Inflammatory macrophage treated with lipopolysaccharide for 4 hours (primary cell): ENCODE measurements around the gene KIAA1328.
"Not testable (repeated sequence)": the region's sequence is repeated elsewhere in the genome, so short reads cannot be mapped to it uniquely, and the experiment has no call there.

Experiments used
- DNase-seq: peaks from one replicate; pipeline ENCODE4 v3.0.0-alpha.2; 2020

Gene KIAA1328

DNA sequence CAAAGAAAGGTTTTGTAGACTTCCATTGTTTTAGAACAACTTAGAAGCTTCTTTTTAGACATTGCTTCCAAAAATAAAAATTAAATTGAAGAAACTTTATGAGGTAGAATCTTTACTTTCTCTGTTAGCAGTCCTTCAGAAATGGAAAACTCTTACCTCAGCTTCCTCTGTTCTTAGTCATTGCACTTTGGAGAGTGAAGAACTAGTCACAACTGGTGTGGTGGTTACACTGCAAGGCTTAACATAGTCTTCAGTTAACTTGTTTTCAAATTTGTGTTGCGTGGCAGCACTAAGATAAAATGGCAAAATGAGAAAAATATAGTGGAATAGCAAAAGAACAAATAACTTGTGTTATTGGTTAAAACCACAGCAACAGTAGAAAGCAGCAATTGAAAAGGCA, 332.6 kb downstream of the KIAA1328 start:
- DNase-seq: no peak

DNA sequence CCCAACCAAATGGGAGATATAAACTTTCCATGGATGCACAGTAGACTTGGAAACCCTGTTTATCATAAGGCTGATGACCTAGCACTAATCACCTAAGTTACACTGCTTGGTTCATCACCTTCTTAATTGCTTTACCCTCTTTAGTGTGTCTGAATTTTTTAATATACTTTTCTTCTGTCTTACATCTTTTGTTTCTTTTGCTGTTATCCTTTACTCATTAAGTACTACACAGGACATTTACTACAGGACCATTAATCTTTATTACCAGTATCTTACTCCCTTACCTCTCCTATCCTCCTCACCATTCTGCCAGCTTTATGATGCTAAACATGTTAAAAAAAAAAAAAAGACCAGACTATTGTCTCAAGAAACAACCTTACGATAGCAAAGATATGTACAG, 333.6 kb downstream of the KIAA1328 start:
- no peak for DNase-seq

DNA sequence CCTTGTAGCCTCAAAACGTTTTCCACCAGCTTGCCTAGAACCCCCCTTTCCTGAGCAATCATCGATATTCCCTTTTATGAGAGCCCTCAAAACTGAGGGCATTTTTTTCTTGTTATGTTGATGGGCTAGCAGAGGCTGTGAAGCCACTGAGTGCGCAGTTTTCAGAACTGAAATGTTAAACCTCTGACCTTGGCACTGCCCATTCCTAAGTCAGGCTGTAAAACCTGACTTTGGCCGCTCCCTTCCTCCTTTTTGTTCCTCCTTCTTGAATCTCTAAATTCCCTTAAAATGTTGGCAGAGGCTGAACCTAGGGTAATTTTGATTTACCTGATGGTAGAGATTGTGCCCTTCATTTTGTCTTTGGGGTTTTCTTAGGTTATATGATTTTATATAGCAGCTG, 334.2 kb downstream of the KIAA1328 start:
- no peak for DNase-seq

DNA sequence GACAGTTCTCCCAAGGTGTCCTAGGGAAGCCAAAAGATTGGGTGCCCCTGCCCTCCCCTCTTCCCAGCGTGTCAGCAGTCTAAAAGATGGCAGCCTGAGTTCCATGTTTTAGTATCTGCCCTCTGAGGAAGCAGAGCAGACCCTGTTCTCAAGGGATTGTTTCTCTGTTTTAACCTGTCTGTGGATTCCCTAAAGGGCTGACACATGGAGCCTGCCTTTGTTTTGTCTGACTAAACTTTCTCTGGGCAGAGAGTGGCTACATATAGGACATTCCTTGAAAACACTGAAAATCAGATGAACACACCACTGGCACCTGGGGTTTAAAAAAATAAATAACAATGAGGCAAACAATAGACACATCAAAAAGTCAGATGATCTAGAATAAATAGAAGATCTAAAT, 337.6 kb downstream of the KIAA1328 start:
- no peak for DNase-seq

DNA sequence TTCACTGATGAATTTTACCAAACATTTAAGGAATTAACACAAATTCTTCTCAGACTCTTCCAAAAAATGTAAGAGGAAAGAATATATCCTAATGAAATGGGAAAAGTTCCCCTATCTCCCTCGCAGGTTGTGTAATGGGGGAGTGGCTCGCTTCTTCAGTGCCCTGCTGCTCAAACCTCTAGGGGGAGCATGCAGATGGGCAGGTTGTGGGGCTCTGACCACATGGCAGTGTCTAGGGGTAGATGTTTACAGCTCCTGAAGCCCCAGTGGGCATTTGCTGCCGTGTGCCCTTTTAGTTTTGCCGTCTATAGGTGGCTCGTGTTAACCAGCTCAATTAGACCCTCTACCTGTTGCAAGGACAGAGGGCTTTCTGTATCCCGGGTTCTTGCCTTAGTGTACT, 338.0 kb downstream of the KIAA1328 start:
- not testable (repeated sequence) for DNase-seq

DNA sequence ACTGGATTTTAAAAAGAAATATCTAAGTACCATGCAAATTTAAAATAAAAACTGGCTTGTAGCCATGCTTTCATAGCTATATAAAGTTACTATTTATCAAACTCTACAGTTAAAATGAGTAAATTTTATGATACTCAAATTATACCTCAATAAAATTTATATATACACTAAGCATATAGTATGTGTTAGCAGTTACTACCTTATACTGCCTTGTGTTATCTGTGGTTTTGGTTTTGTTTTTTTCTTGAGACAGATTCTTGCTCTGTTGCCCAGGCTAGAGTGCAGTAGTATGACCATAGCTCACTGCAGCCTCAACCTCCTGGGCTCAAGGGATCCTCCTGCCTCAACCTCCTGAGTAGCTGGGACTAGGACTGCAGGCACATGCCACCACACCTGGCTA, 342.1 kb downstream of the KIAA1328 start:
- no peak for DNase-seq

DNA sequence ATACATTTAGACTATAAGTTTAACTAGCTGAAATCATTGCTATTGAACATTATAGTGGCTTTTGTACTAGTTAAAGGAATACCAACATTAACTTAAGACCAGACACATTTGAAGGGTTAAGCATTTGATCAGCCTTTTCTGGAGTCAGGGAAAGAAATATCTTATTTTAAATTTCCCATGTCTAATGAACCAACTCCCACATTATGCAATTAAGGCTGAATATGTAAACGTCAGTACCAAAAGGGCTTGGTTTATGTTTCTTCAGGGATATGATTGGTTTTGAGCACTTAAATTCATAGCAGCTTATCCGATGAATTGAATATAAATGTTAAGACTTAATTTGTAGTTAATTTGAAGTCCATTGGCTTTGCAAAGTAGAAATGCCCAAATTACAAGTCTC, 344.5 kb downstream of the KIAA1328 start:
- no peak for DNase-seq

DNA sequence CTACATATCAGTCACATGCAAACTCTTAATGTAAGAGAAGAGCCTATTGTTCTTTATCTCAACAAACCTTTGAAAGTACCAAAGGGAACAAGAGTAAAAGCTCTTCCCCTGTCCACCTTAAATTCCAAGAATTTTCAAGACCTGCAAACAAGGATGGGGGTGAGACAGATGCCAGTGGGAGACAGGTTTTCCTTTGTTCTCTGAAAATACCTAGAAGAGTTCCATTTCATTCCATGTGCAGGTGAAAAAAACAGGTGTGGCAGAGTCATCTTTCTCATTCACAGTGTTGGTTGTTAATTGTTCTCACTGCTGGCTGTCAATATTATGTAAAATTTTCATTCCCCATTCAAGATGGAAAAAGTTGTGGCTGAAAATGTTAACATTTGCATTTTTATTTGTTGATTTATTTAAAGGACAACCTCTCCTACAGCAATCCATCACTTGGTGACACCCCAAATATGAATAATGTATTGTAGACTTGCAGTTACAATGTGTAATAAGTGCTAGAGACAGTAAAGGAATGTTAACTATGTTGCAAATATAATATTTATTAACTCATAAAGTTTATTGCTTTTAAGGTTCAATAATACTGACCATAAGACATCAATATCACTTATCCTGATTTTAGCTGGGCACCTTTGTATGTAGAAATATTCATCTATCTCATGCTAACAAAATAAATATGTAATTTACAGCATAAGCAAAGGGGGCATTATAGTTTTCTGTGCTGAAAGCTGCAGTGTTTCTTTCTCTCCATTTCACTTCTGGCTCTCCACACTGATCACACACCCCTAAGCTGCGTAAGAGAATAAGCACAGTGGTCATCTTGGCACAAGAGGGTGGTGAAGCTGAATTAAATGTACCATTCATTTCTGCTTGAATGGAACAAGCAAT, 347.0 kb downstream of the KIAA1328 start:
- DNase-seq: no peak

DNA sequence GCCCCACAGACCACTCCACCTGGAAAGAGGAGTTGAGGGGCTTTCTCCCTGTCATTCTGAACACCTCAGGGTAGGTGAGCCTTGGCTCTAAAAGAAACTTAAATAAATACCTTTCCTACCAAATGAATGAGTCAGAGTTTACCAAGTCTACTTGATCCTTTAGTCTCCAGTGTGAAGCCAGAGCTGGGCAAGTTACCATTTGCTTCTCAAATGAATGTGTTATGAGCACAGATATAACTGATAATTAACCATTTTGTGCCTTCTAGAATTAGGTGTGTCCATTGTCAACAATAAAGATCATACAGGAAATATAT, 347.7 kb downstream of the KIAA1328 start:
- DNase-seq: no peak

DNA sequence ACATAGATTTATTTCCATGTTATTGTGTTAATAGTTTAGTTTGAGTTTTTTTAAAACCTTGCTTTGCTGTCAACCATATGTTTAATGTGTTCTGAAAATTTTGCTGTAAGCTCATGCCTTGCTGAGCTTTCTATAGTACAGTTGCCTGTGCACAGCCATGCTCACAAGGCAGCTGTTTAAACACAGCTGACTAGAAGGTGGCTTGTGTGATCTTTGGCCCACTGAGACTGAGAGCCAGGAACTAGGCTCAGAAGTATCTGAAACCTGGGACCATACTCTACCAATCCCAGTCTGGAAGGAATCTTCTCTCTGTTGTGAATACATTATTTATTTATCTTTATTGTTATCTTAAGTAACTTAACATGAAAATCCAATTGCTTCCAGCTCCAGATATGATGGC, 350.5 kb downstream of the KIAA1328 start:
- no peak for DNase-seq

DNA sequence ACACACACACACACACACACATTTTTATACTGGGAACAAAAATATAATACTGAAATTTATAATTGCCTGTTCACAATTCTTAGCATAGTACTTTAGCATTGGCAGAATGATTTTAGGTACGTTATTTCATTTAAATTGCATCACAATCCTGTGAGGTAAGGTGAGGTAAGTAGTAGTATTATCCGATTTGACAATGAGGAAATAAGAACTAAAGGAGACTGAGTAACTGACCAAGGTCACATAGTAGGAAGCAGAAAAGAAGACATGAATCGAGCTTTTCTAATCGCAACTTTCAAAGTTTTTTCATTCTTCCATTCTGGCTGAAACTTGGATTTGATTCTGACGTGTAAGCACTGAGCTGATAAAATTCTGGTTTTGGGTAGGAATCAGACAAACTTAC, 351.2 kb downstream of the KIAA1328 start:
- no peak for DNase-seq

DNA sequence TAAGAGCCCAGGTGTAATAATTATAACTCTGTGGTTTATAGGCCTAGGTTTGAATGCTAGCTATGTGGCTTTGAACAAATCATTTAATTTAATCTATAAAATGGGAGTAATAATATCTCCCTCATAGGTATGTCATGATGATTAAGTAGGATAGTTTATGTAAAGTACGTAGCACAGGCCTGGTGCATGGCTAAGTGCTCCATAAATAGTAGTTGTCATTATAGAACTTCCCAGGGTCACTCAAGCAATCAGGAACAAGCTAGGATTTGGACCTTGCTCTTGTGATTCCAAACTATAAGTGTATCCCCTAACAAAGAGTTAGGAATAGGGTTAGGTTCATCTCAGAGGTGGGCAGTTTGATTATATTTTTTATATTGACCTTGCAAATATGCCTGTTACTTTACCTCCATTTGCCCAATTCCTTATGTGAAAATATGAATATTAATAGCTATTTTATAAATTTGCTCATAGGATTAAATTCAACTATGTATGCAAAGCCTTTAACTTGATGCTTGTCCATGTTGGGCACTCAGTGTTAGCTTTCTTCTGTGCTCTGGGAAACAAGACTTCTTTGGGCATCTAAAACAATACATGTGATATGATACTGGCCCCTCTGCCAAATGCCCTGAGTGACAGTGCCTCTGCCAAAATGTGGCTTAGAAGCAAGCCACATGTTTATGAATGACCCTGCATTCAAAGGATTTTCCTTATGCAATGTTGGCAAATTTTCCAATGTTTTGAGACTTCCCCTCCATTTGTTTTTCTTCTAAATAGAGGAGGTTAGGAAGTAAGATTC, 353.6 kb downstream of the KIAA1328 start:
- DNase-seq: no peak

DNA sequence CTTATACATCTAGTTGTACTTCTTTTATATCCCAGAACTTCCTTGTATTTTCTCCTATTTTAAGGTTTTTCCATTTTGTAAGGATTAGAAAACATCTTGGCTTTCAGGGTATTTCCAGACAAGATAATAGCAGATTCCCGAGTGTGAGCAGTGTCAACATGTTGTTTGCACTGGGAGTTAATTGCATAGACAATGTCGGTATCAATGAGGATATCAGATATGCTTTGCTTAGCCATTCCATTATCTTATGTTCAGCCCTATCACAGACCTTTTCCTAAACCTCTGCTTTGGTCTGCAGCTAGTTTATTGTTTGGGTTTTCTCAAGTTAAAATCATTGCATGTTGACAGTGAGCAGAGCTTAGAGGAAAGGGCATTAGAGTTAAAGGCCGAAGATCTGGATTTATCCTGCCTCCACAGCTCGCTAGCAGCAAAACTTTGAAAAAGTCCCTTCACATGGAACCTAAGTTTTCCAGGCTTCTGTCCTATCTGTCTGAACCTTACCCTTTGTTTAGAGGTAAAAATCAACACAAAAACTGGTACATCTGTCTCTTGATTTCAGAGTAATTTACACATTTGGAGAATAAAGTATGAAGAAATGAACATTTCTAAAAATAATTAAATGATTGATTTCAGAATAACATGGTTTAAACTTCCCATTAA, 355.4 kb downstream of the KIAA1328 start:
- DNase-seq: no peak

DNA sequence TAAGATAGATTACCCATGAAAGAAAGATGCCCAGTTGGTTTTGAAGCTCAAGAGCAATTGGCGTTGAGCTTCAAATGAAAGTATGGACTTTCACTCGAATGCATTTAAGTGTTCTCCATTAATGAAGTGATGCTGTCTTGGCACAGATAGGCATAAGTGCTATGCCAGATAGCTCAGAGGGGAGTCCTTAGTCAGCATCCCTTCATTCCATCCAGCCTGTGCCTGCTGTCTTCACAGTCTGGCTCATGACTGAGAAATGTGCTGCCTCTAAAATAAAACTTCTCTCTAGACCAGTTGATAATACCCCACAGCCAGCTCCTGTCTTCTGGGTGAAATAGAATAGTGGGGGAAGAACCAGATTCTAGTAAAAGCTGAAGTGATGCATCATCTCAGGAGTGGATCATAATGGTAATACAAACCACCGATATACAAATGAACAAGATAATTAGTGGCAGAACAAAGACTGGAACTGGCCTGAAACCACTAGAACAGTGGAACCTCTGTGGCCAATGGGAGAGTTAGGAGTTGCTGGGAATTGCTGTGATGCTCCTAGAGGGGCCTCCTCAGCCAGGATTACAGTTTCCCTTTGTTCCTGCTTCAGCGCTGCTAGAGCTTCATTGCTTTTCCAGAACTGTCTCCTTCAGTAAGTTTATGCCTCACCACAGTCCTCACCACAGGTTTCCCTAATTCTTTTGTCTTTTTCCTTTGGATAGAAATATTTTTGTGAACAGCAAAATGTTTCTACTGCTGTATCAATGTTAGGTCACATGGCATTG, 359.3 kb downstream of the KIAA1328 start:
- DNase-seq: no peak

DNA sequence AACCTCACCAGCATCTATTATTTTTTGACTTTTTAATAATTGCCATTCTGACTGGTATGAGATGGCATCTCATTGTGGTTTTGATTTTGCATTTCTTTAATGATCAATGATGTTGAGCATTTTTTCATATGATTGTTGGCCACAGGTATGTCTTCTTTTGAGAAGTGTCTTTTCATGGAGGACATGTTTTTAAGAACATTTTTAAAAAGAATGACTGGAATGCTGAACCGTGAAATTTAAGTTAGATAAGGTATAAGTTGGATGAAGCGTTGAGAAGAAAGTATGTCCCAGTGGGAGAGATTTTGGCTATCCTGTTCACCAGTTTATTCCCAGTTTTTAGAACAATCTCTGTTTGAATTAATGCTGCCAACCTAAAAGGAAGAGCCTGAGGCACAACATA, 370.8 kb downstream of the KIAA1328 start:
- DNase-seq: no peak

DNA sequence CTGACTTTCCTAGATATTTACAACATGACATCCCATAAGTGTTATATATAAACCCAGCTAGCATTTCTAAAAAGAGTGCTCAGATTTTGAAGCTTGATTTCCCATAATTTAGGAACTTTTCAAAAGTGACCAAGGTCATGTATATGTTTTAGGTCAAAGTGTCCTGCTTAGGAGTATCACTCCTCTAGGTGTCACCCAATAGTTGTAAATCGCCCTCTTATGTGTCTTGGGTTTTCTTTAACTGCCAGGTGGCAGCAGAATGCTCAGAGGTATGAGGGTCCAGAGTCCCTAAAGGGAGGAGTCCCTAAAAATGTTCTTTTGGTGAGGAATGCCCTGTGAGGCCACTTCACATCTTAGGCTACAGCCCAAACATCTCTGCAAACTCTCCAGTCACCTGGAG, 378.4 kb downstream of the KIAA1328 start:
- no peak for DNase-seq

DNA sequence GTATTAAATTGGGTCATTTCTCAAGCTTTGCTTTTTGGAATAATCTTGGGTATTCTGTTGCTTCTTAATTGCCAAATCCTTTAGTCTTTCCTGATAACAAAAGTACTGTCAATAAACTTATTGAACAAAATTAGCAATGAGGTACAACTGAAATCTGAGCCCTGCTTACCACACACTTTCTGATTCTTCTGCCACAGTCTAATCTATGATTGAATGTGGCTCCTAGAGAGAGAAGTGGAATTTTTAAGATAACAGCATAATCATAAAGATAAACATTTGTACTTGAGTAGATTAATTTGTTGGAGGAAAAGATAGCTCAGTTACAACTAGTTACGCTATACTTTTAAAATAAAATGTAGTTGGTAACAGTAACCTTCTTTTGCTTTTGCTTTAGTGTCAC, 381.9 kb downstream of the KIAA1328 start:
- no peak for DNase-seq

DNA sequence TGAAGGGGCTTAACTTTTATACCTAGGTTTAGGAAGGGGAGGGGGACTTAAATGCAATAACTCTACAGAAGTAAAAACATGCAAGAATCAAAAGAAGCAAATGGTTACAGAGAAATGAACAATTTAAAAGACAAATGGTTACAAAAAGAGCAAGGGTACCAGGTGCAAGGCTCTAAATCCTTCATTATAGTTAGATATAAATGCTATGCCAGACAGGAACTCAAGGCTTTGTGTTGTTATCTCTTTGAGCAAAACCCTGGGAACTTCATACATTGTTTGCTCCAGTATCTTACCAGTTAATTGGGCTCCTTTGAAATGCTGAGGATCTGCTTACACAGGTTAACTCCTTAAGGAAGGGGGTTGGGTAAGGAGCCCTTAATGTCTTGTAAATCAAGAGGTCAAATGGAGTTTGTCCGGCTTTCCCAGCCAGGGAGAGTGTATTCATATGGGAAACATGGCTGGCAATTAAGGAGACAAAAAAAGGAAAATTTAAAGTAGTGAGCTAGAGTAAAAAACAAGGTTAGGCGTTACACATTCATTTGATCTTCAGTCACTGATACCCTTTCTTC, 389.2 kb downstream of the KIAA1328 start:
- no peak for DNase-seq

DNA sequence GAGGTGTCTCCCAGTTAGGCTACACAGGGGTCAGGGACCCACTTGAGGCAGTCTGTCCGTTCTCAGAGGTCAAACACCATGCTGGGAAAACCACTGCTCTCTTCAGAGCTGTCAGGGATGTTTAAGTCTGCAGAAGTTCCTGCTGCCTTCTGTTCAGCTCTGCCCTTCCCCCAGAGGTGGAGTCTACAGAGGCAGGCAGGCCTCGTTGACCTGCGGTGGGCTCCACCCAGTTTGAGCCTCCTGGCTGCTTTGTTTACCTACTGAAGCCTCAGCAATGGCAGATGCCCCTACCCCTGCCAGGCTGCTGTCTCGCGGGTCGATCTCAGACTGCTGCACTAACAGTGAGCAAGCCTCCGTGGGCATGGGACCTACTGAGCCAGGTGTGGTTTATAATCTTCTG, 390.3 kb downstream of the KIAA1328 start:
- no peak for DNase-seq

DNA sequence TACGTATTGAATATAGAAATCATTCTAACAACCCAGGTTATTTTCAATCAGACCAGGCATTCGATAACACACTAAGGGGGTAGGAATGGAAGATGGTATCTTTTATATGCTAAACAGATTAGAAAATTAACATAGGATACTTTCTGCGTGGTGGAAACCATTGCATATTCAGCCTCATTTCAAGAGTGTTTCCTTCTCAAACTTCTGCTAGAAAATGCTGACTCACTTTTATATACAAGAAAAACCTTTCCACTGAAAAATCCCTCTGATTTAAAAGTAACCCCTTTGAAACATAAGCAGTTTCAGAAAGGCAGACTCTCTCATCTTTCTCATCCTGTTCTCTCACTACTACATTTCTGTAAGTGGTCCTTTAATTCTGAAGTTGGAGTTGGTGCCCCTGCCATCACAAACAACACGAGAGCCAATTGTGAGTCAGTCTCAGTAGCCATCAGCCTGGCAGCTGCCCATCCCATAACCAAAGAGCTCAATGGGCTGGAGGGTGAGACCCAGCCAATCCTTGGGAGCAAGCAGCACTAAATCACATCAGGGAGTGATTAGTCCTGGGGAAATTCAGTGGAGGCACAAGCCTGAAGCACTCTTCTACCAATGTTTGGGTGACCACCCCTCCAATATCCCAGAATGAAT, 393.5 kb downstream of the KIAA1328 start:
- no peak for DNase-seq

DNA sequence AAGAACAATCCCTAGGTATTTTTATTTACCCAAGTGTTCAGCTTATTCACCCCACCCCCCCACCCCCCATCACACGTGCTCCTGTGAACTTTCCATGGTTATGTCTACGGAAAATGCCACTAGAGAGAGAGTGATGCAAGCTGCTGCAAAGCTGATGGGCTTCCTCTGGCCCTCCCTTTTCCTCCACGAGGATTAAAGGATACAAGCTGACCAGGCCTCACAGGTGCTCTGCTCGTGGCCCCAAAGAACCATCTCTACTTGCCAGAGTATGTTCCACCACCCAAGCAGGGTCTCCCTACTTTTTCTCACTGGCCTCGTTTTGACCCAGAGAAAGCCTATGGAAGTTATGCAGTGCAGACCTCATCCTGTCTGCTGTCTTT, 394.1 kb downstream of the KIAA1328 start:
- DNase-seq: no peak

DNA sequence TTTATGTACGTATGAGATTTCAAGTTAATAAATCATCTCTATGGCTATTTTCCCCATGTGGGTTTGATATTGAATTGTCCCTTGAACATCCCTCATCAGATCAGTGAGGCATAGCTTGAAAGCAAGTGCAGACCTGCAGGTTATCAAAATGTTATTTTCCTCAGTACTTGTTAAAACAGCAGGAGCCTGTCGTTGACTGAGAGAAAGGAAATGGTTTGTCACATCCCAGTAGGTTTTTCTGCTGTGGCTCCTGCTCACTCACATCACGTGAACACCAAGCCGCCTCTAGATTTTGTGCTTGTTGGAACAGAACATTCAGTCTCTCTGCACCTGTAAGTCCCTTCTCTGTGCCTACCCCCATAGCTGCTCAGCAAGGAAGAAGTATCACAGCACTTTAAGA, 396.4 kb downstream of the KIAA1328 start:
- no peak for DNase-seq
